22Rv1 (cell line): ENCODE results near the gene SLCO3A1.

ENCODE experiments used
- CTCF ChIP-seq: fragments of 450-650 bp; IDR thresholded peaks from 2 replicates; pipeline ENCODE4 v1.5.1; 2017; ENCODE audit warnings: mild to moderate bottlenecking
- ZFX ChIP-seq: fragments of 450-650 bp; IDR thresholded peaks from 2 replicates; pipeline ENCODE4 v1.6.1; 2017; ENCODE audit warnings: antibody characterized with exemption, borderline replicate concordance

DNA sequence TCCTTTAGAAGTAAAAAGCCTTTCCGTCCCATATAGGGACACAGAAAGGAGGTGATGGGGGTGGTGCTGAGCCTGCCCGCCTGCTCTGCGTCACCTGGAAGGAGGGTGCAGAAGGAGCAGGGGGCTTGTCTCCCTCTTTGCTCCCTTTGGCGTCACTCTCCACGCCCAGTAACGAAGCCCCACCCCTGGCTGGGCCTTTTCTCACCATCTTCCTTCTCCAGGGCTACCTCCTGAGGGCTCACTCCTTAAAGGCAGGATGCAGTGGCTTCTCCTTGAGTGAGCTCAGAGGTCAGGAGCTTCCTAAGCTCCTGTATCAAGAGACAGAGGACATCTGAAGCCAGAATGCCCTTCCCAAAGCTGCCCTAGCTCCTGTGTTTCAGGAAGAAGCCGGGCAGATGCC lies 31.5 kb downstream of the SLCO3A1 start:
- TF ChIP-seq CTCF (no peak), ZFX (no peak)
